ENCODE data around the gene VRK1.

GRCh38 chr14:96772929-96773328 lies 24.3 kb upstream of the VRK1 start:
- TF ChIP-seq CTCF (IDR thresholded peaks at IDR 0.05): no peak
- no peak for TF ChIP-seq EP300 (IDR thresholded peaks at IDR 0.05)

Measured in ovary (tissue), 3 donors.